ENCODE measurements around the gene PCDH9. TPM values are rescaled to one million over a fixed set of nuclear protein-coding genes. Genes with fewer than 3 reads are reported as not detected.
"Not testable (repeated sequence)": the region's sequence is repeated elsewhere in the genome, so short reads cannot be mapped to it uniquely, and the experiment has no call there.

Gene PCDH9
- total RNA-seq, 1 experiment from 2014 or later: 0.11 TPM

DNA sequence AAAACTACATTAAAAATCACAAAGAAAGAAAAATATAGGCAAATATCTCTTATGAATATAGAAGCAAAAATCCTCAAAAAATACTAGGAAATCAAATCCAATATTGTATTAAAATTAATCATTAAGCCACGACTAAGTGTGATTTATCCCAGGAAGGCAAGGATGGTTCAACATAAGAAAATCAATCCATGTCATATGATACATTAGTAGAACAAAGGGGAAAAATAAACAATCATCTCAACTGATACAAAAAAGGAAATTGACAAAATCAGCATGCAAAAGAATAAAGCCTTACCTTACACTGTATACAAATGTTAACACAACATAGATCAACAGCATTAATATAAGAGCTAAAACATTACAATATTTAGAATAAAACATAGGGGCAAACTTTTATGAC lies 933.3 kb downstream of the PCDH9 start:
- Mint-ChIP-seq H3K27ac (ENCODE audit: unreplicated experiment) (no peak overlapping the region), H3K36me3 (ENCODE audit: insufficient read depth, unreplicated experiment) (no peaks in the 10 kb centered on the region), H3K9me3 (ENCODE audit: unreplicated experiment) (peaks cover 14% of the 10 kb centered on the region), H3K27me3 (ENCODE audit: insufficient read depth, unreplicated experiment) (no peaks in the 10 kb centered on the region), H3K4me3 (ENCODE audit: unreplicated experiment) (no peak overlapping the region), H3K4me1 (ENCODE audit: low read depth, unreplicated experiment) (no peaks in the 10 kb centered on the region)
- Histone ChIP-seq H3K4me1 (no peaks in the 10 kb centered on the region), H3K9me3 (peaks cover 20% of the 10 kb centered on the region), H3K27me3 (replicated peaks; ENCODE audit: control insufficient read depth, insufficient read depth, low read length) (no peaks in the 10 kb centered on the region), H3K4me3 (ENCODE audit: low read depth, low read length) (no peak overlapping the region), H3K36me3 (ENCODE audit: control insufficient read depth, insufficient read depth, low read length) (no peaks in the 10 kb centered on the region)
- intact Hi-C loops (cut with micrococcal nuclease; ENCODE audit: unreplicated experiment): no loop called here
- DNase-seq: no peak
- TF ChIP-seq, protein P1, sequence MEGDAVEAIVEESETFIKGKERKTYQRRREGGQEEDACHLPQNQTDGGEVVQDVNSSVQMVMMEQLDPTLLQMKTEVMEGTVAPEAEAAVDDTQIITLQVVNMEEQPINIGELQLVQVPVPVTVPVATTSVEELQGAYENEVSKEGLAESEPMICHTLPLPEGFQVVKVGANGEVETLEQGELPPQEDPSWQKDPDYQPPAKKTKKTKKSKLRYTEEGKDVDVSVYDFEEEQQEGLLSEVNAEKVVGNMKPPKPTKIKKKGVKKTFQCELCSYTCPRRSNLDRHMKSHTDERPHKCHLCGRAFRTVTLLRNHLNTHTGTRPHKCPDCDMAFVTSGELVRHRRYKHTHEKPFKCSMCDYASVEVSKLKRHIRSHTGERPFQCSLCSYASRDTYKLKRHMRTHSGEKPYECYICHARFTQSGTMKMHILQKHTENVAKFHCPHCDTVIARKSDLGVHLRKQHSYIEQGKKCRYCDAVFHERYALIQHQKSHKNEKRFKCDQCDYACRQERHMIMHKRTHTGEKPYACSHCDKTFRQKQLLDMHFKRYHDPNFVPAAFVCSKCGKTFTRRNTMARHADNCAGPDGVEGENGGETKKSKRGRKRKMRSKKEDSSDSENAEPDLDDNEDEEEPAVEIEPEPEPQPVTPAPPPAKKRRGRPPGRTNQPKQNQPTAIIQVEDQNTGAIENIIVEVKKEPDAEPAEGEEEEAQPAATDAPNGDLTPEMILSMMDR (IDR thresholded peaks at IDR 0.05; ENCODE audit: insufficient read depth in 1 of 2, low read depth in 1 of 2, low read length in 1 of 2, severe bottlenecking in 1 of 2, unreplicated experiment in 1 of 2): no peak
- CTCF ChIA-PET: no interaction called here
- no TSS peak for BruUV-seq (replicated peaks)
- POLR2A ChIA-PET: no interaction called here

DNA sequence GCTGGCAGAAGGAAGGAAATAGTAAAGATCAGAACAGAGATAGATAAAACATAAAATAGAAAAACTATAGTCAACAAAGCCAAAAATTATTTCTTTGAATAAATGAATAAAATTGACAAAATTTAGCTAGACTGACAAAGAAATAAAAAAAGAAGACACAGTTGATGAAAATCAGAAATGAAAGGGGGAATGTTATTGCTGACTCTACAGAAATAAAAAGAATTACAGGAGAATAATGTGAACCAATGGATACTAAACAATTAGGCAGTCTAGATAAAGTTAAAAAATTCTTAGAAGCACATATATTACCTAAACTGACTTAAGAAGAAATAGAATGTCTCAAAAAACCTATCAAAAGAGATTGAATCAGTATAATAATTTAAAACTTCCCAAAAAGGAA lies 933.8 kb downstream of the PCDH9 start:
- no TSS peak for BruUV-seq (replicated peaks)
- Mint-ChIP-seq H3K4me3 (ENCODE audit: unreplicated experiment) (no peak overlapping the region), H3K9me3 (ENCODE audit: unreplicated experiment) (peaks cover 14% of the 10 kb centered on the region), H3K36me3 (ENCODE audit: insufficient read depth, unreplicated experiment) (no peaks in the 10 kb centered on the region), H3K27me3 (ENCODE audit: insufficient read depth, unreplicated experiment) (no peaks in the 10 kb centered on the region), H3K27ac (ENCODE audit: unreplicated experiment) (no peak overlapping the region), H3K4me1 (ENCODE audit: low read depth, unreplicated experiment) (no peaks in the 10 kb centered on the region)
- no peaks in the 10 kb centered on the region for H3K4me1 ChIP-seq
- no peaks in the 10 kb centered on the region for H3K27me3 ChIP-seq (replicated peaks; ENCODE audit: control insufficient read depth, insufficient read depth, low read length)
- DNase-seq: no peak
- H3K36me3 ChIP-seq (ENCODE audit: control insufficient read depth, insufficient read depth, low read length): no peaks in the 10 kb centered on the region
- TF ChIP-seq, protein P1 (IDR thresholded peaks at IDR 0.05; ENCODE audit: insufficient read depth in 1 of 2, low read depth in 1 of 2, low read length in 1 of 2, severe bottlenecking in 1 of 2, unreplicated experiment in 1 of 2): no peak
- CTCF ChIA-PET: no interaction called here
- POLR2A ChIA-PET: no interaction called here
- intact Hi-C loops (cut with micrococcal nuclease; ENCODE audit: unreplicated experiment): no loop called here
- H3K9me3 ChIP-seq: peaks cover 20% of the 10 kb centered on the region
- H3K4me3 ChIP-seq (ENCODE audit: low read depth, low read length): no peak overlapping the region

DNA sequence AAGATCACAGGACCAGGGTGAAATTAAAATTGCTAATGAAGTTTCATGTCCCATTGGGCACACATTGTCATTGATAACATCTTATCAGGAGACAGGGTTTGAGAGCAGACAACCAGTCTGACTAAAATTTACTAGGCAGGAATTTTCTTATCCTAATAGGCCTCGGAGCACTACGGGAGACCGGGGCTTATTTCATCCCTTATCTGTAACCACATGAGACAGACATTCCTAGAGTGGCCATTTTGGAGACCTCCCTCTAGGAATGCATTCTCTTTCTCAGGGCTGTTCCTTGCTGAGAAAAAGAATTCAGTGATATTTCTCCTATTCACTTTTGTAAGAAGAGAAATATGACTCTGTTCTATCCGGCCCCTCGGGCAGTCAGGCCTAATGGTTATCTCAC lies 943.3 kb downstream of the PCDH9 start:
- H3K36me3 ChIP-seq (ENCODE audit: control insufficient read depth, insufficient read depth, low read length); H3K4me3 Mint-ChIP-seq (ENCODE audit: unreplicated experiment); H3K4me1 ChIP-seq; CTCF ChIA-PET; H3K27ac Mint-ChIP-seq (ENCODE audit: unreplicated experiment); H3K27me3 Mint-ChIP-seq (ENCODE audit: insufficient read depth, unreplicated experiment); H3K27me3 ChIP-seq (replicated peaks; ENCODE audit: control insufficient read depth, insufficient read depth, low read length); H3K4me1 Mint-ChIP-seq (ENCODE audit: low read depth, unreplicated experiment); H3K36me3 Mint-ChIP-seq (ENCODE audit: insufficient read depth, unreplicated experiment); DNase-seq; BruUV-seq (replicated peaks); POLR2A ChIA-PET; H3K4me3 ChIP-seq (ENCODE audit: low read depth, low read length); intact Hi-C loops (cut with micrococcal nuclease; ENCODE audit: unreplicated experiment): not testable (repeated sequence)
- H3K9me3 ChIP-seq: peaks cover 13% of the 10 kb centered on the region; the same call in 1 of the 2 replicates
- peaks cover 46% of the 10 kb centered on the region for H3K9me3 Mint-ChIP-seq (ENCODE audit: unreplicated experiment)

DNA sequence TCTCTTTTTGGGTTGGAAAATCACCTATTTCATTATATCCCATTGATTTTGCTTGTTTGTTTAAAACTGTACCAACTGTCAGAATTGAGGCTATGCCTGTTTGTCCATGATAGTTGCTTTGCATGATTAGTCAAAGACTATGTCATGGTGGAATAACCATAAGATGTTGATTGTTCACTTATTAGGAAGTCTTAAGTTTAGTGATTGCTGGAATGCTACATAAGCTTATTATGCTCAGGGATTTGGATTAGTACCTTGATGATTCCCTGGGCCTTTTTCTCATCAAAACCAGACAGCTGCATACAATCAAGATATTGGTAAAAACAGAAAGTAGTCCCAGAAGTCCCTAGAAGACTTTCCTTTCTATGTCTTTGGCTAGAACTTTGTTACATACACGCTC lies 954.7 kb downstream of the PCDH9 start:
- POLR2A ChIA-PET: no interaction called here
- intact Hi-C loops (cut with micrococcal nuclease; ENCODE audit: unreplicated experiment): no loop called here
- peaks cover 6% of the 10 kb centered on the region; the same call in 1 of the 2 replicates for H3K9me3 ChIP-seq

More for the DNA sequence above, 954.7 kb downstream of the PCDH9 start:
- Mint-ChIP-seq H3K27me3 (ENCODE audit: insufficient read depth, unreplicated experiment) (no peaks in the 10 kb centered on the region), H3K9me3 (ENCODE audit: unreplicated experiment) (no peaks in the 10 kb centered on the region), H3K36me3 (ENCODE audit: insufficient read depth, unreplicated experiment) (no peaks in the 10 kb centered on the region), H3K27ac (ENCODE audit: unreplicated experiment) (no peak overlapping the region), H3K4me3 (ENCODE audit: unreplicated experiment) (no peak overlapping the region), H3K4me1 (ENCODE audit: low read depth, unreplicated experiment) (no peaks in the 10 kb centered on the region)
- CTCF ChIA-PET: no interaction called here
- H3K27me3 ChIP-seq (replicated peaks; ENCODE audit: control insufficient read depth, insufficient read depth, low read length): no peaks in the 10 kb centered on the region
- H3K4me1 ChIP-seq: no peaks in the 10 kb centered on the region
- no peak for DNase-seq
- TF ChIP-seq, protein P1 (IDR thresholded peaks at IDR 0.05; ENCODE audit: insufficient read depth in 1 of 2, low read depth in 1 of 2, low read length in 1 of 2, severe bottlenecking in 1 of 2, unreplicated experiment in 1 of 2): no peak
- BruUV-seq (replicated peaks): no TSS peak
- H3K4me3 ChIP-seq (ENCODE audit: low read depth, low read length): no peak overlapping the region
- H3K36me3 ChIP-seq (ENCODE audit: control insufficient read depth, insufficient read depth, low read length): no peaks in the 10 kb centered on the region

Data from Caco-2 (cell line).